ENCODE data around the gene SS18L1. TPM values are rescaled to one million over a fixed set of nuclear protein-coding genes. Genes with fewer than 3 reads are reported as not detected.

The SS18L1 gene
- total RNA-seq, 1 donor from 2014 or later: 16.3 TPM

DNA sequence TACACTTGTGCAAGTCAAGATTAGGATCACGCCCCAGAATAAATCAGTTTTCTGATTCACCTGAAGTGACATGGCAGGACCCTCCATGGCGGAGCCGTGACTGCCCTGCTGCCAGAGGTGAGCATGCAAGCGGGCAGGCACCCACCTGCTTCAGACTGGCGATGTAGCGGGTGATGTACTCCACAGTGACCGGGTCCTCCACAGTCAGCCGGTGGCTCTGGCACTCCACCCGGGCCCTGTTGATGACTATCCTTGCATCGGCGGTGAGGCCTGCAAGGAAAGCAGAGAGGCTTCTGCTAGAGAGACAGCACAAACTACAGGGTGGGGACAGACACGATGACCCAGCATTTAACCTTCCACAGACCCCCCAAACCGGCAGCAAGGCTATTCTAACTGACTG lies 3.9 kb upstream of the SS18L1 start:
- no peak overlapping the region for H3K4me3 ChIP-seq (ENCODE audit: insufficient read depth, low read depth, low read length)
- H3K4me2 ChIP-seq (ENCODE audit: low read length): no peak overlapping the region
- H3K4me1 ChIP-seq (ENCODE audit: insufficient read depth, low read length): peaks cover 16% of the 10 kb centered on the region
- Mint-ChIP-seq H3K4me3 (ENCODE audit: unreplicated experiment) (no peak overlapping the region), H3K36me3 (ENCODE audit: low read depth, unreplicated experiment) (peaks cover 17% of the 10 kb centered on the region), H3K27ac (ENCODE audit: unreplicated experiment) (no peak overlapping the region), H3K27me3 (ENCODE audit: low read depth, unreplicated experiment) (no peaks in the 10 kb centered on the region), H3K9me3 (ENCODE audit: unreplicated experiment) (no peaks in the 10 kb centered on the region), H3K4me1 (ENCODE audit: low read depth, unreplicated experiment) (peaks cover 14% of the 10 kb centered on the region)
- no peaks in the 10 kb centered on the region for H3K9me3 ChIP-seq (ENCODE audit: insufficient read depth, low read depth, low read length)
- TF ChIP-seq, protein P1, sequence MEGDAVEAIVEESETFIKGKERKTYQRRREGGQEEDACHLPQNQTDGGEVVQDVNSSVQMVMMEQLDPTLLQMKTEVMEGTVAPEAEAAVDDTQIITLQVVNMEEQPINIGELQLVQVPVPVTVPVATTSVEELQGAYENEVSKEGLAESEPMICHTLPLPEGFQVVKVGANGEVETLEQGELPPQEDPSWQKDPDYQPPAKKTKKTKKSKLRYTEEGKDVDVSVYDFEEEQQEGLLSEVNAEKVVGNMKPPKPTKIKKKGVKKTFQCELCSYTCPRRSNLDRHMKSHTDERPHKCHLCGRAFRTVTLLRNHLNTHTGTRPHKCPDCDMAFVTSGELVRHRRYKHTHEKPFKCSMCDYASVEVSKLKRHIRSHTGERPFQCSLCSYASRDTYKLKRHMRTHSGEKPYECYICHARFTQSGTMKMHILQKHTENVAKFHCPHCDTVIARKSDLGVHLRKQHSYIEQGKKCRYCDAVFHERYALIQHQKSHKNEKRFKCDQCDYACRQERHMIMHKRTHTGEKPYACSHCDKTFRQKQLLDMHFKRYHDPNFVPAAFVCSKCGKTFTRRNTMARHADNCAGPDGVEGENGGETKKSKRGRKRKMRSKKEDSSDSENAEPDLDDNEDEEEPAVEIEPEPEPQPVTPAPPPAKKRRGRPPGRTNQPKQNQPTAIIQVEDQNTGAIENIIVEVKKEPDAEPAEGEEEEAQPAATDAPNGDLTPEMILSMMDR (IDR thresholded peaks at IDR 0.05; ENCODE audit: insufficient read depth, low read depth, low read length): no peak
- no peak for TF ChIP-seq EZH2 (IDR thresholded peaks at IDR 0.05; ENCODE audit: insufficient read depth, low read length)
- H3K36me3 ChIP-seq (ENCODE audit: insufficient read depth, low read length): peaks cover 56% of the 10 kb centered on the region
- DNase-seq (ENCODE audit: low read depth) (no peak), FAIRE-seq (no peak)
- no peak overlapping the region for H2AFZ ChIP-seq (ENCODE audit: low read depth, low read length)
- H3K9ac ChIP-seq (ENCODE audit: low read length): no peak overlapping the region
- H3K27ac ChIP-seq (ENCODE audit: low read depth, low read length): no peak overlapping the region
- peaks cover 67% of the 10 kb centered on the region for H3K79me2 ChIP-seq (ENCODE audit: insufficient read depth, low read length)
- peaks cover 82% of the 10 kb centered on the region for H4K20me1 ChIP-seq (ENCODE audit: insufficient read depth, low read length)
- no peaks in the 10 kb centered on the region for H3K27me3 ChIP-seq (ENCODE audit: insufficient read depth, low read length)

DNA sequence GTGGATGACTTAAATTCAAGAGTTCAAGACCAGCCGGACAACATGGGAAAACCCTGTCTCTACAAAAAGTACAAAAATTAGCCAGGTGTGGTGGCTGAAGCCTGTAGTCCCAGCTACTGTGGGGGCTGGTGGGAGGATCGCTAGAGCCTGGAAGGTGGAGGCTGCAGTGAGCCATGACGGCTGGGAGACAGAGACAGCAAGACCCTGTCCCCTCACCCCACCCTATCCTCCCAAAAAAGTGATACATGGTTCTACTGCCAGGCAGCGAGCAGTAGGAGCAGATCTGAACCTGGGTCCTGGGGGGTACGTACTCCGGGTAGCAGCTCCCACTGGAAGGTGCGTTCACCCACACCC lies 2.5 kb upstream of the SS18L1 start:
- Mint-ChIP-seq H3K27me3 (ENCODE audit: low read depth, unreplicated experiment) (no peaks in the 10 kb centered on the region), H3K4me1 (ENCODE audit: low read depth, unreplicated experiment) (peaks cover 17% of the 10 kb centered on the region), H3K36me3 (ENCODE audit: low read depth, unreplicated experiment) (peaks cover 17% of the 10 kb centered on the region), H3K27ac (ENCODE audit: unreplicated experiment) (peak overlapping the region; percentile 97), H3K9me3 (ENCODE audit: unreplicated experiment) (no peaks in the 10 kb centered on the region), H3K4me3 (ENCODE audit: unreplicated experiment) (peak overlapping the region; percentile 98)
- DNase-seq (ENCODE audit: low read depth) (no peak), FAIRE-seq (no peak)
- peaks cover 82% of the 10 kb centered on the region for H4K20me1 ChIP-seq (ENCODE audit: insufficient read depth, low read length)
- H3K9me3 ChIP-seq (ENCODE audit: insufficient read depth, low read depth, low read length): no peaks in the 10 kb centered on the region
- H3K9ac ChIP-seq (ENCODE audit: low read length): peak overlapping the region; percentile 94
- TF ChIP-seq, protein P1 (IDR thresholded peaks at IDR 0.05; ENCODE audit: insufficient read depth, low read depth, low read length): no peak
- no peak for TF ChIP-seq EZH2 (IDR thresholded peaks at IDR 0.05; ENCODE audit: insufficient read depth, low read length)
- no peak overlapping the region for H3K27ac ChIP-seq (ENCODE audit: low read depth, low read length)
- H3K27me3 ChIP-seq (ENCODE audit: insufficient read depth, low read length): no peaks in the 10 kb centered on the region
- peaks cover 24% of the 10 kb centered on the region for H3K4me1 ChIP-seq (ENCODE audit: insufficient read depth, low read length)
- H2AFZ ChIP-seq (ENCODE audit: low read depth, low read length): no peak overlapping the region
- H3K36me3 ChIP-seq (ENCODE audit: insufficient read depth, low read length): peaks cover 46% of the 10 kb centered on the region
- peak overlapping the region; percentile 99 for H3K4me2 ChIP-seq (ENCODE audit: low read length)
- H3K79me2 ChIP-seq (ENCODE audit: insufficient read depth, low read length): peaks cover 77% of the 10 kb centered on the region
- H3K4me3 ChIP-seq (ENCODE audit: insufficient read depth, low read depth, low read length): peak overlapping the region; percentile 94

DNA sequence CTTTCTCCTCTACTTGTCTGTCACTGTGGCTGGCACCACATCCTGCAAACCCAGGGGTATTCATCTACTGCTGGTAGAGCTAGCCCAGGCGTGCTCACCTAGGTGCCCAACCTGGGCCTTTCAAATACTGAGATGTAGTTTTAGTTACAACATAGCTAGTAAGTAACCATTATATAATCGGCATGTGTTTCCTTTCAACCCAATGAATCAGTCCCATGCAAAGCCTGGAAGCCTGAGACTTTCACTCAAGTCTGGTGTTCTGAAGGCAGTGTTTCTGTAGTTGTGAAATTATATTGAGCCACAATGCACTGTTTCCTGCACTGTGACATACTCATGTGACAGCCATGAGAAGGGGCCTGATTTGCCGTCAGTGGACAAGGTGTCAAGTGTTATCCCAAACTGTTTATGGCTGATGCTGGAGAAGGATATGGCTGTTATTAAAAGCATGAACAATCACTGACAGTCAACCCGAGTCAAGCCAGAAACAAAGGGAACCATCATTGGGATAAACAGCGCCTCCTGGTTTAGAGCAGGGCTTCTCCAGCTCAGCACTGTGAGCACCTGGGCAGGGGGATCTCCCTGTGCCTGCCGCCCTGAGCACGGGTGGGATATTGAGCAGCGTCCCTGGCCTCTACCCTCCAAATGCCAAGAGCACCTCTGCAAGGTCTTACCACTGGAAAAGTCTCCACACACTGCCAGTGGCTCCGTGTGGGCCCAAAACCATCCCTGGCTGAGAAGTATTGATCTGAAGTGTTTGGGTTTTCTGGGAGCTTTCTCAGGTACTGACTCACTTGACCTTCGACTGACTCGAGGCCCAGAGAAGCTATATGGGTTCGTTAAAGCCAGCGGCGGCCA lies 1.9 kb upstream of the SS18L1 start:
- H3K27ac ChIP-seq (ENCODE audit: low read depth, low read length): peak overlapping the region; percentile 88
- no peaks in the 10 kb centered on the region for H3K9me3 ChIP-seq (ENCODE audit: insufficient read depth, low read depth, low read length)
- H3K27me3 Mint-ChIP-seq (ENCODE audit: low read depth, unreplicated experiment): no peaks in the 10 kb centered on the region
- no peaks in the 10 kb centered on the region for H3K9me3 Mint-ChIP-seq (ENCODE audit: unreplicated experiment)
- no peak for DNase-seq (ENCODE audit: low read depth)
- H3K4me2 ChIP-seq (ENCODE audit: low read length): peak overlapping the region; percentile 99
- no peak for FAIRE-seq
- H3K4me3 Mint-ChIP-seq (ENCODE audit: unreplicated experiment): peak overlapping the region; percentile 98
- no peak overlapping the region for H2AFZ ChIP-seq (ENCODE audit: low read depth, low read length)
- H3K4me1 Mint-ChIP-seq (ENCODE audit: low read depth, unreplicated experiment): peaks cover 17% of the 10 kb centered on the region
- peak overlapping the region; percentile 97 for H3K27ac Mint-ChIP-seq (ENCODE audit: unreplicated experiment)
- peaks cover 83% of the 10 kb centered on the region for H3K79me2 ChIP-seq (ENCODE audit: insufficient read depth, low read length)
- peaks cover 24% of the 10 kb centered on the region for H3K4me1 ChIP-seq (ENCODE audit: insufficient read depth, low read length)
- TF ChIP-seq, protein P1 (IDR thresholded peaks at IDR 0.05; ENCODE audit: insufficient read depth, low read depth, low read length): peak; percentile 6
- TF ChIP-seq EZH2 (IDR thresholded peaks at IDR 0.05; ENCODE audit: insufficient read depth, low read length): no peak
- H3K27me3 ChIP-seq (ENCODE audit: insufficient read depth, low read length): no peaks in the 10 kb centered on the region
- peak overlapping the region; percentile 94 for H3K4me3 ChIP-seq (ENCODE audit: insufficient read depth, low read depth, low read length)
- H3K9ac ChIP-seq (ENCODE audit: low read length): peak overlapping the region; percentile 94
- H4K20me1 ChIP-seq (ENCODE audit: insufficient read depth, low read length): peaks cover 80% of the 10 kb centered on the region
- H3K36me3 ChIP-seq (ENCODE audit: insufficient read depth, low read length): peaks cover 40% of the 10 kb centered on the region
- peaks cover 17% of the 10 kb centered on the region for H3K36me3 Mint-ChIP-seq (ENCODE audit: low read depth, unreplicated experiment)

Measured in astrocyte (in vitro differentiated cells and primary cell).